ENCODE data around the gene PIAS4. TPM values are rescaled to one million over a fixed set of nuclear protein-coding genes. Genes with fewer than 3 reads are reported as not detected.
"Not testable (repeated sequence)": the region's sequence is repeated elsewhere in the genome, so short reads cannot be mapped to it uniquely, and the experiment has no call there.

Gene PIAS4
- total RNA-seq, 1 donor from 2014 or later: 36.4 TPM

DNA sequence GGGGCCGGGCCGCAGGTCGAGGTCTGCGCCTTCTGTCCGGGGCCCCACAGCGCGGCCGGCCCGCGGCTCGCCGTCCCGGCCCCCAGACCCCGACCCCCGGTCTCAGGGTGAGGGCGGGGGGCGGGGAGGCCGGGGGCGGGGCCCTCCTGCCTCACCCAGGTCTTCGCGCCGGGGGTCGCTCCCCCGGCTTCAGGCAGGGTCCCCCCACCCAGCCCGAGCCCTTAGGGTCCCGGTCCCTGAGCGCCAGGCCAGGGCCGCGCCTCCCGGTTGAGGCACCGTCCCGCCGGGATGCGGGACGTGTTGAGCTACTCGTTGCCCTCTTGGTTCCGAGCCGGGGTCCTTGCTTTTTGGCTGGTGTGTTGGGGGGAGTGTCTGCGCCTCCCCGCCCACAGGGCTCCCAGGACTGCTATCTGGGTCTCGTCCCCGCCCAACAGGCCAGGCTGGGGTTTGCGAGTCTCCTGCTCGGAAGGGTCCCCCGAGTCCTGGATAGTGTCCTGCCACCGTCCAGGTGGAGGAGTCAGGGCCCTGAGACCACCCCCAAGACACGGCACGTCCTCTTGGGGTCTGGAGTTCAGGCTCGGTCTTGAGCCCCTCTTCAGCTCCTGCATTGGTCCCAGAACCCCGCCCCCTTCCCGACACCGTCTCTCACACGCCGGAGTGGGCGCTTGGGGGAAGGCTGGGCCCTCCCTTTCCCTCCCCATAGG, 452 bp downstream of the PIAS4 start:
- intact Hi-C loops (cut with micrococcal nuclease): loop anchor here (1.0 to 5.0 kb wide), 4 partner anchors 18 to 99 kb away; partner anchors contain the start of gene ZBTB7A
- Mint-ChIP-seq H3K36me3 (ENCODE audit: low read depth) (peaks cover 14% of the 10 kb centered on the region), H3K9me3 (no peaks in the 10 kb centered on the region), H3K27me3 (no peaks in the 10 kb centered on the region), H3K27ac (peak overlapping the region; percentile 66), H3K4me3 (peak overlapping the region; percentile 84), H3K4me1 (peaks cover 38% of the 10 kb centered on the region)
- ATAC-seq (ENCODE audit: low read depth): peak; percentile 3
- DNase-seq: no peak
- ChIA-PET CTCF (interaction anchor here (1.0 to 4.3 kb wide), 2 partner anchors 20 to 132 kb away, joined by 4 to 24 read pairs; no protein-coding TSS in a partner anchor), POLR2A (interaction anchor here (0.5 to 3.0 kb wide), 9 partner anchors 11 to 245 kb away, joined by 3 to 47 read pairs (median 5); partner anchors contain the start of genes EEF2 and MRPL54)
- TF ChIP-seq, protein P1, sequence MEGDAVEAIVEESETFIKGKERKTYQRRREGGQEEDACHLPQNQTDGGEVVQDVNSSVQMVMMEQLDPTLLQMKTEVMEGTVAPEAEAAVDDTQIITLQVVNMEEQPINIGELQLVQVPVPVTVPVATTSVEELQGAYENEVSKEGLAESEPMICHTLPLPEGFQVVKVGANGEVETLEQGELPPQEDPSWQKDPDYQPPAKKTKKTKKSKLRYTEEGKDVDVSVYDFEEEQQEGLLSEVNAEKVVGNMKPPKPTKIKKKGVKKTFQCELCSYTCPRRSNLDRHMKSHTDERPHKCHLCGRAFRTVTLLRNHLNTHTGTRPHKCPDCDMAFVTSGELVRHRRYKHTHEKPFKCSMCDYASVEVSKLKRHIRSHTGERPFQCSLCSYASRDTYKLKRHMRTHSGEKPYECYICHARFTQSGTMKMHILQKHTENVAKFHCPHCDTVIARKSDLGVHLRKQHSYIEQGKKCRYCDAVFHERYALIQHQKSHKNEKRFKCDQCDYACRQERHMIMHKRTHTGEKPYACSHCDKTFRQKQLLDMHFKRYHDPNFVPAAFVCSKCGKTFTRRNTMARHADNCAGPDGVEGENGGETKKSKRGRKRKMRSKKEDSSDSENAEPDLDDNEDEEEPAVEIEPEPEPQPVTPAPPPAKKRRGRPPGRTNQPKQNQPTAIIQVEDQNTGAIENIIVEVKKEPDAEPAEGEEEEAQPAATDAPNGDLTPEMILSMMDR (IDR thresholded peaks at IDR 0.05): no peak

GRCh38 chr19:4009990-4010807, 2.7 kb downstream of the PIAS4 start:
- no peak for DNase-seq
- H3K27me3 Mint-ChIP-seq: no peaks in the 10 kb centered on the region
- no peaks in the 10 kb centered on the region for H3K9me3 Mint-ChIP-seq
- ATAC-seq (ENCODE audit: low read depth): no peak
- peaks cover 23% of the 10 kb centered on the region for H3K36me3 Mint-ChIP-seq (ENCODE audit: low read depth)
- POLR2A ChIA-PET: interaction anchor here (0.6 to 1.2 kb wide), 3 partner anchors 9 to 57 kb away, joined by 4 to 9 read pairs (median 4); partner anchors contain the start of genes EEF2 and ZBTB7A
- H3K4me1 Mint-ChIP-seq: peaks cover 42% of the 10 kb centered on the region
- peak overlapping the region; percentile 35 for H3K4me3 Mint-ChIP-seq
- intact Hi-C loops (cut with micrococcal nuclease): loop anchor here (5.0 kb wide), 1 partner anchor 97 kb away; no protein-coding TSS in a partner anchor
- H3K27ac Mint-ChIP-seq: no peak overlapping the region
- CTCF ChIA-PET: interaction anchor here (1.5 kb wide), 1 partner anchor 25 kb away, joined by 5 read pairs; the partner anchor contains the start of gene EEF2
- TF ChIP-seq, protein P1 (IDR thresholded peaks at IDR 0.05): no peak

DNA sequence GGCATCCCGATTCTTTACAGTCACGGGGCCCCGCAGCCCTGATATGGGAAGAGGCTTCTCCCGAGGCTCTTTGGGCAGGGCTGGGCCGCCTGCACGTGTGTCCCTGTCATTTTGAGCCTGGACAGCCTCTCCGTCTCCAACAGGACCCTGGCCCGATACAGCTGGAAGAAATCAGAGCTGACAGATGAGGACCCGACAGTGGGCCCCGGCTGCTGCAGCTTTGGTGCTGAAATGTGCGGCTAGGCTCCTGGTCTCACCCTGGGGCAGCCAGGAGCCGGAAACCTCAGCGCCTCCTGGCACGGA, 3.2 kb downstream of the PIAS4 start:
- H3K27me3 Mint-ChIP-seq: no peaks in the 10 kb centered on the region
- H3K4me1 Mint-ChIP-seq: peaks cover 44% of the 10 kb centered on the region
- H3K27ac Mint-ChIP-seq: no peak overlapping the region
- no peak overlapping the region for H3K4me3 Mint-ChIP-seq
- H3K36me3 Mint-ChIP-seq (ENCODE audit: low read depth): peaks cover 26% of the 10 kb centered on the region
- no peak for ATAC-seq (ENCODE audit: low read depth)
- ChIA-PET POLR2A (no interaction called here), CTCF (interaction anchor here (1.5 kb wide), 1 partner anchor 25 kb away, joined by 5 read pairs; the partner anchor contains the start of gene EEF2)
- DNase-seq: no peak
- intact Hi-C loops (cut with micrococcal nuclease): no loop called here
- no peaks in the 10 kb centered on the region for H3K9me3 Mint-ChIP-seq
- TF ChIP-seq, protein P1 (IDR thresholded peaks at IDR 0.05): no peak

- peaks cover 28% of the 10 kb centered on the region for H3K36me3 Mint-ChIP-seq (ENCODE audit: low read depth)
- H3K9me3 Mint-ChIP-seq; CTCF ChIA-PET; H3K27me3 Mint-ChIP-seq; intact Hi-C loops (cut with micrococcal nuclease); ATAC-seq (ENCODE audit: low read depth); POLR2A ChIA-PET; H3K27ac Mint-ChIP-seq; DNase-seq; H3K4me3 Mint-ChIP-seq: not testable (repeated sequence)
- peaks cover 44% of the 10 kb centered on the region for H3K4me1 Mint-ChIP-seq
Measured at GRCh38 chr19:4011430-4011829, 3.9 kb downstream of the PIAS4 start.

DNA sequence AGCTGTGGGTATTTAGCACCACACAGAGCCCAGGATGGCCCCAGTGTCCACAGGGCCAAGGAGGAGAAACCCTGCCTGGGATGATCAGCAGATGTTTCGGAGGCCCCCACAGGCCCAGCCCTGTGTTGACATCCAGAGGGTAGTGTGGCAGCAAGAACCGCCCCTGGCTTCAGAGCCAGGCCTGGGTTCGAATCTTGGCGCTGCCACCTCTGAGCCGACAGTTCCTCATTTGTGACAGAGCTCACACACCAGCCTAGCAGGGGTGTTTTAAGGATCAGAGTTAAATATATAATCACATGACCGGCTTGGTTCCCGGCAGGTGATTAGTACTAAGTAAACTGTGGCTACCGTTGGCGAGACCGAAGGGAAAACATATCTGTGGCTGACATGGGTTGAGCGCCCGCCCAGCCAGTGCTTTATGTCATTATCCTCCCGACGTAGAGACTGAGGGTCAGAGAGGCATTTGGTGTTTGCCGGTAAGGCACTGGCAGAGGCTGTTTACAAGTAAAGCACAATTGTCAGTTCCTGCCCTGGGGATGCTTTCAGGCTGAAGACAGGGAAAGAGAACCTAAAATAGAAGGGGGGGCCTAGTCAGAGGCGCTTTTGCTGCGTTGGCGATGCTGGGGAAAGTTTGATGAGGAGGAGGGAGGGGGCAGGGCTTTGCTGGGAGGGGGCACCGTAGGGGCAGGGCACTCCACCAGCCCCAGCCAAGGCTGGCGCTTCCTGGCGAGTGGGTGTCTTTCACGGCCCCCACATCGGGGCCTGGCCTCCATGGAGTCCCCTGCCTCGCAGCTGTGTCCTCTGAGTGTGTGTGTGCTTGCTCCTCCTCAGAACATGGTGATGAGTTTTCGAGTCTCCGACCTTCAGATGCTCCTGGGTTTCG, 4.8 kb downstream of the PIAS4 start:
- Mint-ChIP-seq H3K4me3 (no peak overlapping the region), H3K4me1 (peaks cover 40% of the 10 kb centered on the region), H3K9me3 (no peaks in the 10 kb centered on the region), H3K27me3 (no peaks in the 10 kb centered on the region), H3K36me3 (ENCODE audit: low read depth) (peaks cover 31% of the 10 kb centered on the region), H3K27ac (peak overlapping the region; percentile 41)
- TF ChIP-seq, protein P1 (IDR thresholded peaks at IDR 0.05): no peak
- DNase-seq (no peak), ATAC-seq (ENCODE audit: low read depth) (no peak)
- CTCF ChIA-PET: interaction anchor here (1.0 kb wide), 1 partner anchor 128 kb away, joined by 3 read pairs; no protein-coding TSS in a partner anchor
- POLR2A ChIA-PET: interaction anchor here (0.5 to 1.0 kb wide), 2 partner anchors 22 to 29 kb away, joined by 3 read pairs; no protein-coding TSS in a partner anchor
- intact Hi-C loops (cut with micrococcal nuclease): no loop called here

Measured in activated B cell treated with CpG ODN at 0.5 μM for 24 hours (primary cell).